ENCODE data around the gene SEL1L3. TPM values are rescaled to one million over a fixed set of nuclear protein-coding genes. Genes with fewer than 3 reads are reported as not detected.

The SEL1L3 gene
- total RNA-seq, 1 experiment from 2014 or later = 31.9 TPM

DNA sequence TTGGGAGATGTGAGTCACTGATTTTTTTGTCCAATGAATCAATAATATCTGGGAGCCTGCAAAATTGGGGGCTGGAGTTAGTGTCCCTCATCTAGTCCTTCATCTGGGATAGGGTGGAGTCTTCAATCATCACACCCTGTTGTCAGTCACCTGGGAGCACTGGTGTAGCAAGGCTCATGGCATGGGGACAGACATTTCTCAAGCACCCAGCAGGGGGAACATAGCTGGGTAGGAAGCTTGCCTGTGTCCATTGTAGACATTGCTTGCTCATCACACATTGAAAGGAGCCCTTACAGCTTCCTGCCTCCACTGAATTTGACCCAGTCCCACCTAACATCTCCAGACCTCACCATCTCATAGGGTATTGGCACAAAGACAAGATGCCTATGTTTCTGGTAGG lies 61.2 kb downstream of the SEL1L3 start:
- Histone ChIP-seq H3K9ac (ENCODE audit: low read length) (no peak overlapping the region), H3K36me3 (ENCODE audit: low read depth, low read length) (no peaks in the 10 kb centered on the region; the same call in 1 of the 2 replicates), H3K79me2 (ENCODE audit: low read length) (no peaks in the 10 kb centered on the region), H3F3A (ENCODE audit: low read length, unreplicated experiment) (no peaks in the 10 kb centered on the region), H3K9me2 (replicated peaks; ENCODE audit: low read length) (no peaks in the 10 kb centered on the region), H3K4me3 (ENCODE audit: low read length) (no peak overlapping the region), H3K9me3 (ENCODE audit: low read length) (no peaks in the 10 kb centered on the region), H3K4me1 (ENCODE audit: insufficient read depth, low read length) (0 out of 2 replicates have a peak, but pooled peaks cover 8% of the 10 kb centered on the region), H3K27me3 (ENCODE audit: low read length) (no peaks in the 10 kb centered on the region), H3K27ac (ENCODE audit: low read length) (no peak overlapping the region), H3K4me2 (ENCODE audit: low read length) (no peak overlapping the region), H2AFZ (ENCODE audit: low read length) (no peak overlapping the region), H4K20me1 (ENCODE audit: low read length) (no peaks in the 10 kb centered on the region)
- no peak for DNase-seq
- ATAC-seq = peak; percentile 55
- ChIA-PET CTCF (no interaction called here), POLR2A (ENCODE audit: unreplicated experiment) (no interaction called here)
- no peak for TF ChIP-seq EZH2phosphoT487 (IDR thresholded peaks at IDR 0.05; ENCODE audit: borderline replicate concordance, low read length)
- no peak for TF ChIP-seq EZH2 (IDR thresholded peaks at IDR 0.05; ENCODE audit: low read length, unreplicated experiment)
- TF ChIP-seq, protein P1, sequence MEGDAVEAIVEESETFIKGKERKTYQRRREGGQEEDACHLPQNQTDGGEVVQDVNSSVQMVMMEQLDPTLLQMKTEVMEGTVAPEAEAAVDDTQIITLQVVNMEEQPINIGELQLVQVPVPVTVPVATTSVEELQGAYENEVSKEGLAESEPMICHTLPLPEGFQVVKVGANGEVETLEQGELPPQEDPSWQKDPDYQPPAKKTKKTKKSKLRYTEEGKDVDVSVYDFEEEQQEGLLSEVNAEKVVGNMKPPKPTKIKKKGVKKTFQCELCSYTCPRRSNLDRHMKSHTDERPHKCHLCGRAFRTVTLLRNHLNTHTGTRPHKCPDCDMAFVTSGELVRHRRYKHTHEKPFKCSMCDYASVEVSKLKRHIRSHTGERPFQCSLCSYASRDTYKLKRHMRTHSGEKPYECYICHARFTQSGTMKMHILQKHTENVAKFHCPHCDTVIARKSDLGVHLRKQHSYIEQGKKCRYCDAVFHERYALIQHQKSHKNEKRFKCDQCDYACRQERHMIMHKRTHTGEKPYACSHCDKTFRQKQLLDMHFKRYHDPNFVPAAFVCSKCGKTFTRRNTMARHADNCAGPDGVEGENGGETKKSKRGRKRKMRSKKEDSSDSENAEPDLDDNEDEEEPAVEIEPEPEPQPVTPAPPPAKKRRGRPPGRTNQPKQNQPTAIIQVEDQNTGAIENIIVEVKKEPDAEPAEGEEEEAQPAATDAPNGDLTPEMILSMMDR (conservative IDR thresholded peaks at IDR 0.05; ENCODE audit: low read depth, low read length) = no peak
- no TSS peak for BruUV-seq (replicated peaks)
- intact Hi-C loops (cut with micrococcal nuclease) = no loop called here

DNA sequence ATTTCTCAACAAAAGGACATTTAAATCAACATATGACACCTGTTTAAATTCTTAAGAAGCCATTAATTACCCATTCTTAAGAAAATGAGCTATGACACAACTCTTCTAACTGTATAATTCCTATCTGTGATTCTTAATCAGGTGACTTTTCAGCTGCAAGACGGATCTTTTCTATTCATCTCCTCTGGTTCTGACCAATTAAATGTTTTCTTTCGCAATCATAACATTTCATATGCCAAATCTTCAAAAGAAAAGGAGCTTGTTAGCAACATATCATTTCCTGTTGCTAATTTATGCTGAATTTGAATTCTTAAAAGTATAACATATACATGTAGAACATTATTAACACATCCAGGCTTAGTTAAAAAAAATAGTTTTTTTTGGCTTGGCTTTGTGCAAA lies 62.5 kb downstream of the SEL1L3 start:
- POLR2A ChIA-PET (ENCODE audit: unreplicated experiment) = no interaction called here
- TF ChIP-seq, protein P1 (conservative IDR thresholded peaks at IDR 0.05; ENCODE audit: low read depth, low read length) = no peak
- TF ChIP-seq EZH2phosphoT487 (IDR thresholded peaks at IDR 0.05; ENCODE audit: borderline replicate concordance, low read length) = no peak
- TF ChIP-seq EZH2 (IDR thresholded peaks at IDR 0.05; ENCODE audit: low read length, unreplicated experiment) = no peak
- intact Hi-C loops (cut with micrococcal nuclease) = no loop called here
- Histone ChIP-seq H3K4me3 (ENCODE audit: low read length) (no peak overlapping the region), H3K79me2 (ENCODE audit: low read length) (no peaks in the 10 kb centered on the region), H4K20me1 (ENCODE audit: low read length) (no peaks in the 10 kb centered on the region), H3K9ac (ENCODE audit: low read length) (no peak overlapping the region), H3K4me2 (ENCODE audit: low read length) (no peak overlapping the region), H3K4me1 (ENCODE audit: insufficient read depth, low read length) (0 out of 2 replicates have a peak, but pooled peaks cover 4% of the 10 kb centered on the region), H2AFZ (ENCODE audit: low read length) (no peak overlapping the region), H3K27me3 (ENCODE audit: low read length) (no peaks in the 10 kb centered on the region), H3K9me2 (replicated peaks; ENCODE audit: low read length) (no peaks in the 10 kb centered on the region), H3K9me3 (ENCODE audit: low read length) (no peaks in the 10 kb centered on the region), H3F3A (ENCODE audit: low read length, unreplicated experiment) (no peaks in the 10 kb centered on the region), H3K27ac (ENCODE audit: low read length) (no peak overlapping the region), H3K36me3 (ENCODE audit: low read depth, low read length) (no peaks in the 10 kb centered on the region; the same call in 1 of the 2 replicates)
- CTCF ChIA-PET = no interaction called here
- ATAC-seq (no peak), DNase-seq (no peak)
- no TSS peak for BruUV-seq (replicated peaks)

DNA sequence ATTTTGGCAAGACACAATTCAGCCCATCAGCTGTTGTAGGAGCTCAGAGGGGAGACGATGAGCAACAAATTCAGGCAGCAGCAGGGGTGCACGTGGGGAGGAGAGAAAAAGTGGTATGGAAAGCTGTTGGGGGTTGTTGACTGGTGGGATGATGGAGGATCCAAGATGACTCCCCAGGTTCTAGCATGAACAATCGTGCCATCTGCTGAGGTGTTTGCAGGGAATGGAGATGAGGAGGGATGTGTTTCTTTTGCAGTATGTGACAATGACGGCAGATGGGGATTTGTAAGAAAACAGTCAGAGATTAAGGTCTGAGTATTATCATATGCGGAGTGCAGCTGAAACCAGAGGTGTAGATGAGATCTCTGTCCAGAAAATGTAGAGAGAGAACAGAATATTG lies 63.3 kb downstream of the SEL1L3 start:
- BruUV-seq (replicated peaks) = no TSS peak

More for the DNA sequence above, 63.3 kb downstream of the SEL1L3 start:
- no peaks in the 10 kb centered on the region for H3K4me1 ChIP-seq (ENCODE audit: insufficient read depth, low read length)
- H3K4me2 ChIP-seq (ENCODE audit: low read length) = no peak overlapping the region
- no peaks in the 10 kb centered on the region for H3K79me2 ChIP-seq (ENCODE audit: low read length)
- H3K27ac ChIP-seq (ENCODE audit: low read length) = no peak overlapping the region
- DNase-seq = no peak
- H4K20me1 ChIP-seq (ENCODE audit: low read length) = no peaks in the 10 kb centered on the region
- no peaks in the 10 kb centered on the region for H3K9me3 ChIP-seq (ENCODE audit: low read length)
- H3F3A ChIP-seq (ENCODE audit: low read length, unreplicated experiment) = no peaks in the 10 kb centered on the region
- CTCF ChIA-PET = no interaction called here
- no peaks in the 10 kb centered on the region for H3K27me3 ChIP-seq (ENCODE audit: low read length)
- no peak overlapping the region for H2AFZ ChIP-seq (ENCODE audit: low read length)
- TF ChIP-seq EZH2phosphoT487 (IDR thresholded peaks at IDR 0.05; ENCODE audit: borderline replicate concordance, low read length) (no peak), EZH2 (IDR thresholded peaks at IDR 0.05; ENCODE audit: low read length, unreplicated experiment) (no peak)
- TF ChIP-seq, protein P1 (conservative IDR thresholded peaks at IDR 0.05; ENCODE audit: low read depth, low read length) = no peak
- H3K36me3 ChIP-seq (ENCODE audit: low read depth, low read length) = no peaks in the 10 kb centered on the region; the same call in 1 of the 2 replicates
- no peak overlapping the region for H3K9ac ChIP-seq (ENCODE audit: low read length)
- no peaks in the 10 kb centered on the region for H3K9me2 ChIP-seq (replicated peaks; ENCODE audit: low read length)
- POLR2A ChIA-PET (ENCODE audit: unreplicated experiment) = no interaction called here
- ATAC-seq = no peak
- intact Hi-C loops (cut with micrococcal nuclease) = no loop called here
- H3K4me3 ChIP-seq (ENCODE audit: low read length) = no peak overlapping the region

Data from PC-3 (cell line).